Stimulated activated CD8-positive, alpha-beta memory T cell treated with anti-CD3 and anti-CD28 coated beads, Interleukin-15, amount 100 ng/mL, for 1 hour (primary cell): ENCODE results near the gene RBM33.

ENCODE experiments used
- DNase-seq: peaks from one replicate; pipeline ENCODE4 v3.0.0-alpha.2; 2020; ENCODE audit warnings: low read depth

The RBM33 gene

GRCh38 chr7:155770241-155770640, 125.8 kb downstream of the RBM33 start:
- DNase-seq, result no peak

- no peak for DNase-seq
Measured at GRCh38 chr7:155773531-155773930, 129.1 kb downstream of the RBM33 start.

- no peak for DNase-seq
Measured at GRCh38 chr7:155774947-155775346, 130.5 kb downstream of the RBM33 start.

- DNase-seq, result no peak
Measured at GRCh38 chr7:155775691-155776090, 131.2 kb downstream of the RBM33 start.

- DNase-seq, result no peak
Measured at GRCh38 chr7:155776606-155777005, 132.1 kb downstream of the RBM33 start.

- no peak for DNase-seq
Measured at GRCh38 chr7:155778349-155778748, 133.9 kb downstream of the RBM33 start.

GRCh38 chr7:155780884-155781283, 136.4 kb downstream of the RBM33 start:
- DNase-seq, result no peak

- no peak for DNase-seq
Measured at GRCh38 chr7:155781433-155781832, 137.0 kb downstream of the RBM33 start.

- no peak for DNase-seq
Measured at GRCh38 chr7:155782466-155782865, 138.0 kb downstream of the RBM33 start.

GRCh38 chr7:155785536-155785935, 141.1 kb downstream of the RBM33 start:
- DNase-seq, result no peak

GRCh38 chr7:155786491-155786890, 142.0 kb downstream of the RBM33 start:
- DNase-seq, result no peak

- DNase-seq, result no peak
Measured at GRCh38 chr7:155787171-155787851, 142.8 kb downstream of the RBM33 start.

- no peak for DNase-seq
Measured at GRCh38 chr7:155788616-155789000, 144.1 kb downstream of the RBM33 start.

- no peak for DNase-seq
Measured at GRCh38 chr7:155789001-155789725, 144.7 kb downstream of the RBM33 start.

GRCh38 chr7:155790666-155791065, 146.2 kb downstream of the RBM33 start:
- no peak for DNase-seq

GRCh38 chr7:155791214-155791737, 146.8 kb downstream of the RBM33 start:
- no peak for DNase-seq

- DNase-seq, result no peak
Measured at GRCh38 chr7:155791836-155792235, 147.4 kb downstream of the RBM33 start.

GRCh38 chr7:155792315-155792960, 148.0 kb downstream of the RBM33 start:
- no peak for DNase-seq

GRCh38 chr7:155792999-155793560, 148.6 kb downstream of the RBM33 start:
- DNase-seq, result no peak

GRCh38 chr7:155793720-155794119, 149.3 kb downstream of the RBM33 start:
- no peak for DNase-seq

GRCh38 chr7:155794196-155794595, 149.7 kb downstream of the RBM33 start:
- DNase-seq, result no peak

GRCh38 chr7:155795401-155795800, 150.9 kb downstream of the RBM33 start:
- no peak for DNase-seq

GRCh38 chr7:155795951-155796350, 151.5 kb downstream of the RBM33 start:
- no peak for DNase-seq
